Transverse colon (tissue), 3 donors: ENCODE data around the gene ZNF280C.

ENCODE experiments used
- CTCF ChIP-seq, 5 experiments: fragments of 200-600 bp in 3 of 5; fragments of 450-650 bp in 2 of 5; sonication (generic) in 3 of 5; IDR thresholded peaks; 1 replicate in 2 of 5; 2 replicates in 3 of 5; pipeline ENCODE4 v1.5.1; 2016 to 2017; ENCODE audit warnings: antibody characterized with exemption in 5 of 5, inconsistent platforms in 3 of 5, mild to moderate bottlenecking in 2 of 5, moderate library complexity in 1 of 5
- EP300 ChIP-seq: sonication (generic); formaldehyde crosslinking; IDR thresholded peaks from one replicate; pipeline ENCODE4 v1.6.1; 2017; ENCODE audit warnings: antibody characterized with exemption, low read depth
- POLR2A ChIP-seq: fragments of 450-650 bp; IDR thresholded peaks from one replicate; pipeline ENCODE4 v1.6.1; 2016; ENCODE audit warnings: antibody characterized with exemption, mild to moderate bottlenecking, moderate library complexity

GRCh38 chrX:130196466-130196865 is 72.2 kb downstream of the ZNF280C start:
- TF ChIP-seq CTCF (IDR thresholded peaks at IDR 0.05) (no peak), EP300 (no peak), POLR2A (no peak)
